HG03442 (cell line): Measurements from ENCODE around the gene RRP1B.
"Not testable (repeated sequence)": the region's sequence is repeated elsewhere in the genome, so short reads cannot be mapped to it uniquely, and the experiment has no call there.

Experiments
- ATAC-seq: cut with Tn5 transposase; IDR thresholded peaks from one replicate; pipeline ENCODE4 v1.9.1; 2021; ENCODE audit warnings: mild to moderate bottlenecking, moderate library complexity; ENCODE audit not compliant: unreplicated experiment

The RRP1B gene

GRCh38 chr21:43697758-43698643 lies 38.6 kb downstream of the RRP1B start:
- ATAC-seq, result no peak

GRCh38 chr21:43699492-43699777 lies 40.1 kb downstream of the RRP1B start:
- not testable (repeated sequence) for ATAC-seq

- no peak for ATAC-seq
Measured at GRCh38 chr21:43699933-43700599, 40.7 kb downstream of the RRP1B start.

- no peak for ATAC-seq
Measured at GRCh38 chr21:43701936-43702784, 42.8 kb downstream of the RRP1B start.

GRCh38 chr21:43702785-43703034 lies 43.4 kb downstream of the RRP1B start:
- no peak for ATAC-seq

- ATAC-seq, result no peak
Measured at GRCh38 chr21:43703035-43703880, 43.9 kb downstream of the RRP1B start.

GRCh38 chr21:43707462-43707861 lies 48.1 kb downstream of the RRP1B start:
- ATAC-seq, result no peak

GRCh38 chr21:43708745-43709381 lies 49.5 kb downstream of the RRP1B start:
- no peak for ATAC-seq

- ATAC-seq, result no peak
Measured at GRCh38 chr21:43712268-43712942, 53.0 kb downstream of the RRP1B start.

GRCh38 chr21:43713123-43713522 lies 53.8 kb downstream of the RRP1B start:
- ATAC-seq, result not testable (repeated sequence)

- ATAC-seq, result peak; percentile 29
Measured at GRCh38 chr21:43716376-43717165, 57.2 kb downstream of the RRP1B start.

GRCh38 chr21:43717166-43717853 lies 58.0 kb downstream of the RRP1B start:
- no peak for ATAC-seq

- no peak for ATAC-seq
Measured at GRCh38 chr21:43717967-43718871, 58.9 kb downstream of the RRP1B start.

GRCh38 chr21:43718872-43719747 lies 59.8 kb downstream of the RRP1B start, which contains the start of gene PDXK:
Gene PDXK (plus strand): TSS chr21:43719129. CDS start chr21:43719295, 166 bp downstream.
- peak; percentile 60 for ATAC-seq

- ATAC-seq, result no peak
Measured at GRCh38 chr21:43719748-43720538, 60.6 kb downstream of the RRP1B start.
